Measurements from ENCODE around the gene RHOT1.
A peak's percentile ranks its signal among the peaks of the same experiment; 100 is the strongest.
"Not testable (repeated sequence)": the region's sequence is repeated elsewhere in the genome, so short reads cannot be mapped to it uniquely, and the experiment has no call there.

The RHOT1 gene

DNA sequence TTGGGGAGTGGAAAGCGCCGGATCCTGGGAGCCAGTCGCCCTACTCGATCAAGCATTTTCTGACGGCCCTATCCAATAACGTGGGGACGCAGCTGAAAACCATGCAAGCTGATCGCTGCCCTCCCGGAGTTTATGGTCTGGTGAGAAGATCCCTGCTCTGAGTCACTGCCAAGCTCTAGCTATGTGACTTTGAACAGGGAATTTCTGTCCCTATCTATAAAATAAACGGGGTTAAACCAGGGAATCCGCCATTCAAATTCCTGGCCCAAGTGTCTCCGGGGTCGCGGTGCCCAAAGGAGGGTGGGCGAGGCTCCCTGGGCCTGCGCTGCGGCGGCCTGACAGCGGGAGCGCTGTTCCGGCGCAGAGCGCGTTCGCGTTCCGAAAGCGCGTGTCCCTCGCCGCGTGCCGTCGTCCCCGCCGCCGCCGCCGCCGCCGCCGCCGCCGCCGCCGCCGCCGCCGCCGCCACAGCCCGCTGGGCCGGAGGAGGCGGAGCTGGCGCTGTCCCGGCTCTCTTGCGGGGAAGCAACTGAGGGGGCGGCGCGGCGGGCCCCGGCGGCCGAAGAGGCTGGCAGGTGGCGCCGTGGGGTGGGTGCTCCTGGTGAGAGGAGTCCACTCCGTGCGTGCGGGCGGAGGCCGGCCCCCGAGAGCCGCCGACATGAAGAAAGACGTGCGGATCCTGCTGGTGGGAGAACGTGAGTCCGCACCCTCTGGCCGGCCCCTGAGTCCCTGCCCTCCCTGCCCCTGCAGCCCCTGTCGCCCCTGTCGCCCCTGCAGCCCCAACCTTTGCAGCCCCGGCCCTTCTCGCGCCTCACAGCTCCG, at the start of gene RHOT1:
TSS of gene RHOT1 (plus strand) at position 465 of the 819 bp plus-strand sequence. CDS start at position 656, 191 bp downstream.
- peak; percentile 65 for DNase-seq (ENCODE audit: low read depth)

DNA sequence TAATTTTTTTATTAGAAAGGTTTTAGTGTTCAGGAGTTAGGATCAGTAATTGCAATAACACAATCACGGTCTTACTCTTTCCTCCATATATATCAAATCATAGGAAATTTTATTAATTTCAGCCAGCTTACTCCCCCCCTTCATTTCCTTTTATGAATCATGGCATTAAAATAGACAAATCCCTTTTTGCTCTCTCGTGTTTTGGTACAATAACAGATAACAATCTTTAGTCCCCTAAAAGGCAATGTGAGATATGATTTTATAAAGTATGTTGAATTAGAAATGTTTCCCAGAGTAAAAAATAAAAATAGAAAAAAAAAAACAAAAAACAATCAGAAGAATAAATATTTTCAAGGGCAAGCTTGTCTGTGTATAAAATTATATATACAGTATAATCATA, 42.6 kb upstream of the RHOT1 start:
- DNase-seq (ENCODE audit: low read depth), result no peak

DNA sequence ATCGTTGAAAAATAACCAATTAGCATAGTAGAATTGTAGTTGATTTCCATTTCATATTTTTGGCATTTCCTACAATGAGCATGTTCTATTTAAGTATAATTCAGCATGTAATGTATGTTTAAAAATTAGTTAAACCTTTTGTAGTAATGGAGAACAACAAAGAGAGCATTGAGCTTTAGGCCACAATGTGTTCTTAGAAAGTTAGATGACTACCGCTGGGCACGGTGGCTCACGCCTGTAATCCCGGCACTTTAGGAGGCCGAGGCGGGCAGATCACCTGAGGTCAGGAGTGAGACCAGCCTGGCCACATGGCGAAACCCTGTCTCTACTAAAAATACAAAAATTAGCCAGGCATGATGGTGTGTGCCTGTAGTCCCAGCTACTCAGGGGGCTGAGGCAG, 42.0 kb upstream of the RHOT1 start:
- not testable (repeated sequence) for DNase-seq (ENCODE audit: low read depth)

GRCh38 chr17:32100971-32101631, 41.2 kb upstream of the RHOT1 start:
- DNase-seq (ENCODE audit: low read depth), result no peak

DNA sequence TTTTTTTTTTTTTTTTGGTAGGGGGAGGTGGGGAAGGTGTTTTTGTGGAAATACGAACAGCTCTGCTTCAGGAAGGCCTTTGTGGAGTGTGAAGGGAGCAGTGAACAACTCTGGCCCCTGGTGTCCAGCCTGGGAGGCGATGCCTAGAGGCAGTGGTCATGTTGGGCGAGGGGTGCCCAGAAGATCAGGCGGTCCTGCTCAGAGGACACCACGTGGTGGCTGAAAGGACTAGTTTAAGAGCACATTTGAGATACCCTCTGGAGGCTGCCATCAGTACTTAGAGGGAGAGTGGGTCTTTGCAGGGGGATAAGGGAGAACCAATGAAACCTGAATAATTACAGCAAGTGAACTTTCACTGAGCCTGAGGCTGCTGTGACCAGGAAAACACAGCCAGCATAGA, 40.1 kb upstream of the RHOT1 start:
- no peak for DNase-seq (ENCODE audit: low read depth)

- DNase-seq (ENCODE audit: low read depth), result no peak
These were observed 39.6 kb upstream of the RHOT1 start for GRCh38 chr17:32102646-32103186.

- no peak for DNase-seq (ENCODE audit: low read depth)
These were observed 38.7 kb upstream of the RHOT1 start for GRCh38 chr17:32103476-32104113.

GRCh38 chr17:32104158-32104557, 38.1 kb upstream of the RHOT1 start:
- DNase-seq (ENCODE audit: low read depth), result no peak

DNA sequence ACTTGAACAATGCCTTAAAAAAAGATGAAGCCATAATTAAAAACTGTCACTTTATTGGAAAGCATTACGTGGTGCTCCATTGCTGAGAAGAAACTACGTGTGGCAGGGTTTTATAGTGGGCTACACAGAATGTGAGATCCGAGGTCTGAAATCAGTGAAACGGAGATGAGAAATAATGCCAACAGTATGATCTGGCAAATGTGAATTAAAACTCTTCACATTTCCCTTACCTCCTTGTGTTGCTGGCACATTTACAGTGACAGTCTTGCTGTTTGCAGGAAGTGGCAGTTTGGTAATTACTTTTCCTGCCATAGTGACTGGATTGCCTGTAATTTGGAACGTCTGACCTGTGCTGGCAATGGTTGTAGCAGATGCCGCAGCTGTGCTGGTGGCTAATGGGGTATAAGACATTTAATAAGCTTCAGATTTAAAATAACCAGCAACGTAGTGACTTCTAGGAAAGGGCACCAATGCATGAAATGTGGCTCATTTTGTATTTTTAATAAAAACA, 35.8 kb upstream of the RHOT1 start:
- not testable (repeated sequence) for DNase-seq (ENCODE audit: low read depth)

DNA sequence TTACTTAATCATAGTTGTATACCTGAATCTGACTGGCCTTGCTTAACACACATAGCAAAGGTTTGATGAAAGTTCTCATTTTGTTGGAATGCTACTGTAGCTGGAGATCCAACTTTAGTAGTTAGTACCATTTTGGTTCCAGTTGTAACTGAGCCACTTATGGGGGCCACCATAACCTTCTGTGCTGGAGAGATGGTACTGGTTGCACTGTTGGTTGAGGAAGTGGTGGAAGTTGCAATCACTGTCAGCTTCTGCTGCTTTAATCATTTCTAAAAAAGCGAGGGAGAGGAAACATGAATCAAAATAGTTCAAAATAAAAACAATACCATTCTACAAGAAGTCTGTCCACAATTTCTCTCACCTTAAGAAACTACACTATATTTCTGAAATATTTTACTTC, 35.1 kb upstream of the RHOT1 start:
- DNase-seq (ENCODE audit: low read depth), result not testable (repeated sequence)

DNA sequence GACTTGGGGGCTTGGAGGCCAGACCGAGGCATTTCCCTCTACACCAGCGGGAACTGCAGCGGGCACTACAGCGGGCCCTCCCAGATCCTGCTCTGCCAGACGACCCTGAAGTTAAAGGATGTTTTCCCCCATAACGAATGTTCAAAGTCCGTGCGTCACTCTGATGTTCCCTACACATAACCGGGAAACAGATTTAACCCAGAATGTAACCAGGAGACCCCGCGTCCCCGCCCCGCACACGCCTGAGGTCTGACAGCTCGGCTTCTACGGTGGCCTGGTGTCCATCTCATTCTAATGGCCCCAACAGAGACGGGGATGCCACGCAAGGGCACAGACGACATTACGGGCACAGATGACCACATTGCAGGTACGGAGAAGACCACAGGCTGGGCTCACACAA, 31.7 kb upstream of the RHOT1 start:
- no peak for DNase-seq (ENCODE audit: low read depth)

DNA sequence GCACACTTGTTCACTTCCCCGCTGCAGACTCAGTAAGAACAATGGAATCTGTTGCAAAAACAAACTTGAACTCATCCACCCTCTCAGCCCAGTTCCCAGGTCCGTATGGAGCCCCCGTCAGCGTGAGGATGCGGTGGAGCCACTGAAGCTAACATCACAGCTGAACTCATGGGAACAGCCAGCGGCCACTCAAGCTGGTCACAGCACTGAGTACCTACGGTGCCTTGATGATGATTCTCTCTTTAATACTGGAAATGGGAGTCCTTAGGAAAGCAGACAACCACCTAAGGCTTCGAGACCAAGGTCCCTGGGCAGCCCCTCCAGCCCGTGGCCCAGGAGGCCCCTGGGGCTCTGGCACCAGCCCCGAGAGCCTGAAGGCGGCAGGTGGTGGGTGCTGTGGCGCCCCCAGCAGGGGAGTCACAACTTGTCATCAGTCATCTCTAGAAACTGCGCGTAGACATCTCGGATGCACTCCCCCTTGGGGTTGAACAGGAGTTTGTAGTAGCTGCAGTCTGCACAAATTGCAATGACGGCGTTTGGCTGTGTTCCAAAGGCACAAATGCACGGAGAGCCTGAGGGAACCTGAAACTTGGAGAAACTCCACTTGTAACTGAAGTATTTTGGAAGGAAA, 31.0 kb upstream of the RHOT1 start:
- peak; percentile 60 for DNase-seq (ENCODE audit: low read depth)

DNA sequence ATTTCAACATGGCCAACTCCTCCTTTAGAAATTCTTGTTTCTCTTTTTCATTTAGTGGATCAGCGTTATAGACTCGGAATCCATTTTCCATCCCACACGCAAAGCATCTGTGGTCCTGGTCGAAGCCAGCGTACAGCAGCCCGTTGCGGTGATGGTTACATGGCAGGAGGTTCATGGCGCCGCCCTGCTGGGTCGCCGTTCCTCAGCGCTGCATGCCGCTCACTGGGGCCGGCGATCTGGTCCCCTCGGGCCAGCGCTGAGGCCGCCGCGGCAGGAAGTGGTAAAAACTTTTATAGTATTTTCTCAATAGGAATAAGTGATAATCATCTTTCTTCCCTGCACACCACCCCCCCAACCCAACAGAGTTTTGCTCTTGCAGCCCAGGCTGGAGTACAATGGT, 29.9 kb upstream of the RHOT1 start:
- no peak for DNase-seq (ENCODE audit: low read depth)

DNA sequence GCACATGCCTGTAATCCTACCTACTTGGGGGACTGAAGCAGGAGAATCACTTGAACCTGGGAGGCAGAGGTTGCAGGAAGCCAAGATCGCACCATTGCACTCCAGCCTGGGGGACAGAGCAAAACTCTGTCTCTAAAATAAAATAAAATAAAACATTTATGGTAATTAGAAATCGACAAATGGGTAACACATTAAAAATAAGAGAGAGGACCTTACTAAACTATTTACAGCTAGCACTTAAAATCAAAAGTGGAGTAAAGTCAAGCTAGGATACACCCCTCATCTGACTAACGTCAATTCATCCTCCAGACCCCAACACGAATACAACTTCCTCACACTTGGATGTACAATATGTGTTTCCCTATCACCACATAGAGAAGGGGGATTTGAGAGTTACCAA, 27.8 kb upstream of the RHOT1 start:
- no peak for DNase-seq (ENCODE audit: low read depth)

GRCh38 chr17:32115546-32115945, 26.8 kb upstream of the RHOT1 start:
- not testable (repeated sequence) for DNase-seq (ENCODE audit: low read depth)

DNA sequence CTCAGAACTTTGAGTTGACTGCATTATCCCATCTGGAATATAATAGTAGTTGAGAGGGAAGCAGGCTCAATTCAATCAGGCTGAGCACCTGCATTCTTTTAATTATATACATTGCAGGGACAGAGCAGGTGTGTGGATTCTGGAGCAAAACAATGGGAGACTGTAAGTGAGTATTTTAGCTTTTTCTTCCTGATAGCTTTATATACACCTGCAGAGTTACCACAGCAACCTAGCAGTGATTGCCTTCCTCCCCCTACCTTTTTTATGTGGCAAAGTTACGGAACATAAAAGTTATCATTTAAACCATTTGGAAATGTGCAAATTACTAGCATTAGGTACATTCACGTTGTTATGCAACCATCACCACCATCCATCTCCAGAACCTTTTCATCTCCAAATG, 25.4 kb upstream of the RHOT1 start:
- DNase-seq (ENCODE audit: low read depth), result no peak

GRCh38 chr17:32117399-32117798, 24.9 kb upstream of the RHOT1 start:
- DNase-seq (ENCODE audit: low read depth), result no peak

DNA sequence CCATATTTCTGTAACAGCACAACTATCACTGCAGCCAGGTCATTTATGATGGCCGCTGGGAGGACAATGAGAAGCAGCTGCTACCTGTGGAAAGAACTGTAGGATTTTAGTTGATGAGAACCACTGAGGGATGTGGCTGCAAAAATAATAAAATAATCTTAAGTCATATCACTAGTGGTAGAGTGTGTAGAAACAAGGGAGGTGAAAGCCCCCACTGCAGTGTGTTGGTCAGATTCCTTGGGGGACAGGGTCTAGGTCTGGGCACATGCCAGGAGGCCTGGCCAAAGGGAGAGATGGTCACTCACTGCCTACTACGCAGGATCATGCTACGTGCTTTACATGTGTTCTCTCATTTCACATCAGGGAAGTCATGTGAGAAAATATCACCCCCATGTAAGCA, 24.2 kb upstream of the RHOT1 start:
- not testable (repeated sequence) for DNase-seq (ENCODE audit: low read depth)

DNA sequence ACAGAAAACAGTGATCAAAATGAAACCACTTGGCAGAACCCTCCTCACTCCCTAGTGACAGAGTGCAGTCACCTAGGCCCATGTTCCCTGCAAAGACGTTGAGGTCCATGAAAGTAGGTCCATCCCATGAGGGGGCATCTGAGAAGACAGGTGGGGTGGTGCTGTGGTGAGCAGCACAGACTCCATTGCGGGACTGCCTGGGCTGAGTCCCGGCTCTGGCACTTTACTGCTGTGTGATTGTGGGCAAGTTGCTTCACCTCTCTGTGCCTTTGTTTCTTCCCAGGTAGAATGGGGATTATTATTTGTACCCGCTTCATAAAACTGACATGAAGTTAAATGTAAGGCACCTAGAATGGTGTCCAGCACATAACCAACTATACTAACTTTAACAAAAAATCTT, 23.5 kb upstream of the RHOT1 start:
- DNase-seq (ENCODE audit: low read depth), result no peak

DNA sequence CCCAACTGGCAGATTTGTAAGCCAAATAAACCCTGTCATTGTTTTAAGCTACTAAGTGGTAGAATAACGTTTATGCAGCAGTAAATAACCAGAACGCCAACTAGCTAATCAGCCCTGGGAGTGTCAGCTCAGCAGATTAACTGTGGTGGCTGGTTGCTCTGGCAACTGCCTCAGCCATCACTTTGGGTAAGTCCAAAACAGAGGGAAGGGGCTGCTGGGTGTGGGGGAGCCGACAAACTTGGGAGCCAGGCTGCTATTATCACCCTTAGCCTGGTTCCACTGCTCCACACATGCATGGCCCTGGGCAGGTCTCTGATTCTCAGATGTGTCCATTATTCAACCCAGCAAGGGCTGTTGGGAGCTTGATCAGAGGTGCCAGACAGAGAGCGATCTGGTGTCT, 22.2 kb upstream of the RHOT1 start:
- DNase-seq (ENCODE audit: low read depth), result no peak

DNA sequence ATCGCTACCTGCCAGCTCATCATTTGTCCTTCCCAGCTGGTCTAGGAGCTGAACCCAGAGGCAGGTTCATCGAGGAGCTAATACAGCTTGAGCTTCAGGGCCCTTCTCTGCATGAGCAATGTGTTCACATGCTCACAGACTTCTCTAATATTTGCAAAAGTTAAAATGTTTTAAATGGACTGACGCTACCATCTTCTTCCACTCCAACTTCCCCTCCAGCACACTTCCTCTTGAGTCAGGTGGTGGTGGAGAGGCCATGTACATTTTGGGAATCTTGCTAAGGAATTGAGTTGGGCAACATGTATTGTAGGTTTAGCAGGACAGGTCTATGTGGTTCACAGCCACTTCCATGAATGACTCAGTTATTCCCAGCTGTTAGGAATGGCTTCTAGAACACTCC, 21.6 kb upstream of the RHOT1 start:
- DNase-seq (ENCODE audit: low read depth), result no peak

- no peak for DNase-seq (ENCODE audit: low read depth)
These were observed 18.5 kb upstream of the RHOT1 start for GRCh38 chr17:32123782-32124181.

All from non-pigmented ciliary epithelial cell (primary cell).